HL-60 (cell line): ENCODE measurements around the gene PIEZO1.

Experiments
- CTCF ChIP-seq: IDR thresholded peaks from one replicate; pipeline ENCODE4 v1.5.1; 2011; ENCODE audit warnings: low read length, control low read depth, inconsistent platforms; ENCODE audit not compliant: insufficient read depth
- POLR2AphosphoS5 ChIP-seq: IDR thresholded peaks from 2 replicates; pipeline ENCODE4 v1.6.1; 2012; ENCODE audit warnings: low read depth

GRCh38 chr16:88733630-88734360 is 51.2 kb downstream of the PIEZO1 start:
- no peak for TF ChIP-seq CTCF
- no peak for TF ChIP-seq POLR2AphosphoS5
